ENCODE measurements around the gene TMEM242. TPM values are rescaled to one million over a fixed set of nuclear protein-coding genes. Genes with fewer than 3 reads are reported as not detected.

TMEM242 gene
- total RNA-seq, 1 experiment from 2014 or later, result 8.7 TPM

Other genes starting within 250 kb of the TMEM242 start
- 6.6 to 11.6 TPM (median 10.7 TPM) in 3 replicates for gene ZDHHC14, start 57.7 kb upstream of the TMEM242 start, total RNA-seq (2021)